Neural cell (in vitro differentiated cells): ENCODE results near the gene TSPAN15. TPM values are rescaled to one million over a fixed set of nuclear protein-coding genes. Genes with fewer than 3 reads are reported as not detected.

Experiments used
- H2AFZ ChIP-seq: fragments of 200-600, 300-800 bp; sonication (generic), shearing (Covaris generic); 2 replicates; pipeline ENCODE4 v1.6.0; 2014; ENCODE audit warnings: low read depth, mild to moderate bottlenecking, antibody characterized with exemption, low read length, moderate library complexity
- H3F3A ChIP-seq: fragments of 200-600 bp; shearing (Covaris generic); 2 replicates; pipeline ENCODE4 v1.6.1; 2016; ENCODE audit warnings: mild to moderate bottlenecking, moderate library complexity, mixed read lengths, antibody characterized with exemption, low read length; ENCODE audit not compliant: insufficient read depth, poor library complexity, severe bottlenecking
- H3K27ac ChIP-seq: fragments of 200-600, 300-800 bp; sonication (generic), shearing (Covaris generic); 2 replicates; pipeline ENCODE4 v1.5.1; 2014; ENCODE audit warnings: mild to moderate bottlenecking, low read length, moderate library complexity
- H3K27me3 ChIP-seq: fragments of 300-800, 200-600 bp; sonication (generic), shearing (Covaris generic); 2 replicates; pipeline ENCODE4 v1.6.0; 2014; ENCODE audit warnings: mild to moderate bottlenecking, low read depth, low read length, moderate library complexity; ENCODE audit not compliant: insufficient read depth
- H3K36me3 ChIP-seq: fragments of 300-800, 200-600 bp; sonication (generic), shearing (Covaris generic); 2 replicates; pipeline ENCODE4 v1.5.1; 2014; ENCODE audit warnings: mild to moderate bottlenecking, antibody characterized with exemption, low read length, moderate library complexity; ENCODE audit not compliant: insufficient read depth
- H3K4me2 ChIP-seq: fragments of 300-800, 200-600 bp; sonication (generic), shearing (Covaris generic); 2 replicates; pipeline ENCODE4 v1.6.0; 2014; ENCODE audit warnings: mild to moderate bottlenecking, low read length
- H3K4me3 ChIP-seq: fragments of 300-800, 200-600 bp; sonication (generic), shearing (Covaris generic); 2 replicates; pipeline ENCODE4 v1.5.1; 2014; ENCODE audit warnings: mild to moderate bottlenecking, low read length, moderate library complexity
- H3K79me2 ChIP-seq: fragments of 200-600 bp; shearing (Covaris generic); replicated peaks from 2 replicates; pipeline ENCODE4 v1.6.0; 2014; ENCODE audit warnings: mild to moderate bottlenecking, low read length, moderate library complexity; ENCODE audit not compliant: insufficient read depth
- H3K9ac ChIP-seq: fragments of 300-800, 200-600 bp; sonication (generic), shearing (Covaris generic); 2 replicates; pipeline ENCODE4 v1.6.1; 2016; ENCODE audit warnings: mild to moderate bottlenecking, low read length, mixed read lengths
- H3K9me2 ChIP-seq: fragments of 200-600 bp; shearing (Covaris generic); 2 replicates; pipeline ENCODE4 v1.6.1; 2016; ENCODE audit warnings: mild to moderate bottlenecking, low read length, mixed read lengths; ENCODE audit not compliant: insufficient read depth
- H3K9me3 ChIP-seq: fragments of 200-600, 300-800 bp; sonication (generic), shearing (Covaris generic); 2 replicates; pipeline ENCODE4 v1.6.1; 2016; ENCODE audit warnings: mild to moderate bottlenecking, mixed run types, low read length, moderate library complexity, mixed read lengths
- H4K20me1 ChIP-seq: fragments of 200-600 bp; shearing (Covaris generic); 2 replicates; pipeline ENCODE4 v1.6.1; 2016; ENCODE audit warnings: mild to moderate bottlenecking, mixed run types; ENCODE audit not compliant: insufficient read depth
- CTCF ChIP-seq: fragments of 450-650 bp; IDR thresholded peaks from 2 replicates; pipeline ENCODE4 v1.5.1; 2014; ENCODE audit warnings: antibody characterized with exemption, mild to moderate bottlenecking, moderate library complexity; ENCODE audit not compliant: poor library complexity, severe bottlenecking
- EP300 ChIP-seq: fragments of 450-650 bp; conservative IDR thresholded peaks from 2 replicates; pipeline ENCODE4 v1.6.1; 2014; ENCODE audit warnings: antibody characterized with exemption, mild to moderate bottlenecking, moderate library complexity; ENCODE audit not compliant: poor library complexity, severe bottlenecking
- EZH2 ChIP-seq: fragments of 200-600, 300-800 bp; shearing (Covaris generic), sonication (generic); IDR thresholded peaks from 2 replicates; pipeline ENCODE4 v1.6.1; 2014; ENCODE audit warnings: antibody characterized with exemption, low read length, borderline replicate concordance, mild to moderate bottlenecking; ENCODE audit not compliant: insufficient read depth, poor library complexity, severe bottlenecking
- MXI1 ChIP-seq: fragments of 450-650 bp; conservative IDR thresholded peaks from 2 replicates; pipeline ENCODE4 v1.6.1; 2014; ENCODE audit warnings: antibody characterized with exemption, mild to moderate bottlenecking; ENCODE audit not compliant: poor library complexity, severe bottlenecking
- POLR2AphosphoS5 ChIP-seq: IDR thresholded peaks from 2 replicates; pipeline ENCODE4 v1.6.1; 2012
- RAD21 ChIP-seq: fragments of 450-650 bp; conservative IDR thresholded peaks from 2 replicates; pipeline ENCODE4 v1.6.1; 2014; ENCODE audit warnings: antibody characterized with exemption, mild to moderate bottlenecking, moderate library complexity
- REST ChIP-seq: IDR thresholded peaks from 2 replicates; pipeline ENCODE4 v1.6.1; 2012; ENCODE audit warnings: borderline replicate concordance
- SMC3 ChIP-seq: fragments of 450-650 bp; conservative IDR thresholded peaks from 2 replicates; pipeline ENCODE4 v1.6.1; 2014; ENCODE audit warnings: antibody characterized with exemption, mild to moderate bottlenecking, moderate library complexity; ENCODE audit not compliant: poor library complexity
- TAF1 ChIP-seq: IDR thresholded peaks from 2 replicates; pipeline ENCODE4 v1.6.1; 2012; ENCODE audit warnings: low read depth
- polyA plus RNA-seq: library from polyadenylated mRNA; depleted of rRNA; stranded (reverse); fragments of >200 nt; gene quantifications from 2 replicates; pipeline ENCODE4 v1.2.3, GENCODE V29; 2014

Gene TSPAN15
- polyA plus RNA-seq, 1 donor from 2014 or later = 1.2 TPM

GRCh38 chr10:69553328-69553727, 102.1 kb downstream of the TSPAN15 start:
- Histone ChIP-seq H3K9ac (no peak overlapping the region), H4K20me1 (no peaks in the 10 kb centered on the region), H3F3A (no peaks in the 10 kb centered on the region), H3K79me2 (no peaks in the 10 kb centered on the region), H2AFZ (no peak overlapping the region), H3K4me3 (no peak overlapping the region), H3K36me3 (no peaks in the 10 kb centered on the region), H3K9me3 (peaks cover 9% of the 10 kb centered on the region), H3K4me2 (no peak overlapping the region), H3K27ac (no peak overlapping the region), H3K9me2 (no peaks in the 10 kb centered on the region), H3K27me3 (peaks cover 4% of the 10 kb centered on the region)
- TF ChIP-seq CTCF (no peak), EZH2 (no peak), EP300 (no peak), REST (no peak), POLR2AphosphoS5 (no peak), SMC3 (no peak), RAD21 (no peak), TAF1 (no peak)

GRCh38 chr10:69554611-69555010, 103.3 kb downstream of the TSPAN15 start:
- H3K4me3 ChIP-seq = no peak overlapping the region
- no peaks in the 10 kb centered on the region for H3K9me2 ChIP-seq
- H3K79me2 ChIP-seq = no peaks in the 10 kb centered on the region
- no peaks in the 10 kb centered on the region for H4K20me1 ChIP-seq
- TF ChIP-seq MXI1 (no peak), CTCF (no peak), EP300 (no peak), REST (no peak), RAD21 (no peak), POLR2AphosphoS5 (no peak), TAF1 (no peak), EZH2 (no peak), SMC3 (no peak)
- no peaks in the 10 kb centered on the region for H3K36me3 ChIP-seq
- H3K27ac ChIP-seq = no peak overlapping the region
- H3K9ac ChIP-seq = no peak overlapping the region
- no peak overlapping the region for H3K4me2 ChIP-seq
- peaks cover 8% of the 10 kb centered on the region for H3K9me3 ChIP-seq
- no peak overlapping the region for H2AFZ ChIP-seq
- peaks cover 10% of the 10 kb centered on the region for H3K27me3 ChIP-seq
- H3F3A ChIP-seq = no peaks in the 10 kb centered on the region
